Inferior parietal cortex (tissue), 1 donor: ENCODE measurements around the gene KCNJ5.
"Not testable (repeated sequence)": the region's sequence is repeated elsewhere in the genome, so short reads cannot be mapped to it uniquely, and the experiment has no call there.

Experiments
- DNase-seq: peaks from one replicate; pipeline ENCODE4 v3.0.0-alpha.2; 2016; ENCODE audit errors: extremely low spot score

KCNJ5 gene

DNA sequence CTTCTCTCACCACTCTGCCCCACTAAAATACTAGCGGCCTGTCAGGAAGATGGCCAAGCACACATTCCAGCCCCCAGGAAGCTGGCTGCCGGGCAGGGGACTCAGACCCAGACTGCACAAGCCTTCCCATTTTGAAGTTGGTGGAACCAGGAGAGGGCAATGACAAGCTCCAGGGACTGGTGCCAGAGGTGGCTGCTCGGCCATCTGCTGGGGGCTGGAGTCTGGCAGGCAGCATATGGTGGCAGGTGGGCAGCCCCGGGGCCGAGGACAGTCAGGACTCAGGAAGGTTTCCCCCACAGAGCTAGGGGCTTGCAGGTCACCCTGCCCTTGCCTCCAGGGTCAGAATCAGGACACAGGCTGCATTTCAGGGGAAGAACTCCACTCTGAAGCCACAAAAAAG lies 22.6 kb downstream of the KCNJ5 start:
- DNase-seq: no peak

DNA sequence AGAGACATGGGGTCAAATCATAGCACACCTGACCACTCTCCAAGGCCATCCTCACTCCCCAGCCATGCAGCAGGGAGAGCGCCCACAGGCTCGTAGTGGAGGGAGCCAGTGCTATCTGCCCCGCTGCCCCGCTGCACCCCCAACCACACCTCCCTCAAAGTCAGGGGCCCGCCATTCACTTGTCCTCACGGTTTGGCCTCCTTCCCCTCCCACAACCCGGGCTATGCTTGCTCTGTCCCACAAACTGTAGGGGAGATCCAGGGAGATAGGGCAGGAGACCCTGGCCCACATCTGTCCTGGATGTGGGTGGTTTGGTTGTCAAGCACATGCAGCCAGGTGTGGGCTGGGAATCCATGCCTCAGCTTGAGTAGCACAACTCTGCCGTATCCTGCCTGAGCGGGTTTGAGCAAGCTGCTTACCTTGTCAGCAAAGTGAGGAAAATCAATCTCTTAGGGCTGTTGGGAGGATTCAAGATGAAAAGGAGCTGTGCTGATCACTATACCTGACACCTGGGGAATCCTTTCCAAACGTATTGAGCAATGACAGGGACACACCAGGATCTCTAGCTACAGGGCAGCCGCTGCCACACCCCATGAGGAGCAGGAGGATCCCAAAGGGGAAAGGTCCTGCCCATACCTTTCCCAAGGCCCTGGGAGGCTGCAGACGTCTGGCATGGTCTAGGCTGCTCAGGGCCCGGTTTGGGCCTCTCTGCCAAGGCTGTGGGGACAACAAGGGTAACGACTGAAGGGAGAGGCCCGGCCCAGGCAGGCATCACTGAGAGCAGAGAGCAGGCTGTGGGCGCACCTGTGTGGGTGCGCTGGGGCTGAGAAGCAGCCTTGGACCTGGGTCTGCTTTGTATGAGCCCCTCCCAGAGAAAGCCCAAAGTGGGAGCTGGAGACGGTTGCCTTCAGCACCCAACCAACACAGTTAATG lies 23.3 kb downstream of the KCNJ5 start:
- DNase-seq: no peak

DNA sequence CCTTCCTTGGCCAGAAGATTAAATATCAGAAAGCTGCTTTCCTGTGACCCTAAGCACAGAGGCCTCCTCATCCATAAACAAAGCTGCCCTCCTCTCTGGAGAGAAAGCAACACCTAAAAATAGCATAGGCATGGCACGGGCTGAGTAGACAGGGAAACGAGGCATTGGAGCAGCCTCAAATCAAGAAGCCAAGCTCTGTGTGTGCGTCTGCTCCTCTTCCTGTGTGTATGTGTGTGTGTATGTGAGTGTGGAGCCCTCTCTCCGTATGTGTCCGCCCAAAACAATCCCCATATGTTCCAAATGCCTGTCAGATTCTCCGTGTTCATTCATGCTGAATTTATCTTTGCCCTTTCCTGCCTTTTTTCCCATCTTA lies 24.0 kb downstream of the KCNJ5 start:
- no peak for DNase-seq

DNA sequence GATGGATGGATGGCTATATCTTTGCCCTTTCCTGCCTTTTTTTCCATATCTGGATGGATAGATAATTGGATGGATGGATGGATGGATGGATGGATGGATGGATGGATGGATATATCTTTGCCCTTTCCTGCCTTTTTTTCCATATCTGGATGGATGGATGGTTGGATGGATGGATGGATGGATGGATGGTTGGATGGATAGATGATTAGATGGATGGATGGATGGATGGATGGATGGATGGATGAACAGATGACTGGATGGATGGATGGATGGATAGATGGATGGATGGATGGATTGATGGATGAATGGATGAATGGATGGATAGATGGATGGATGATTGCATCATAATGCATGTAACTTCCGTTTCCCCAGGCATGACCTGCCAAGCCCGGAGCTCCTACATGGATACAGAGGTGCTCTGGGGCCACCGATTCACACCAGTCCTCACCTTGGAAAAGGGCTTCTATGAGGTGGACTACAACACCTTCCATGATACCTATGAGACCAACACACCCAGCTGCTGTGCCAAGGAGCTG lies 24.9 kb downstream of the KCNJ5 start:
- DNase-seq: no peak

DNA sequence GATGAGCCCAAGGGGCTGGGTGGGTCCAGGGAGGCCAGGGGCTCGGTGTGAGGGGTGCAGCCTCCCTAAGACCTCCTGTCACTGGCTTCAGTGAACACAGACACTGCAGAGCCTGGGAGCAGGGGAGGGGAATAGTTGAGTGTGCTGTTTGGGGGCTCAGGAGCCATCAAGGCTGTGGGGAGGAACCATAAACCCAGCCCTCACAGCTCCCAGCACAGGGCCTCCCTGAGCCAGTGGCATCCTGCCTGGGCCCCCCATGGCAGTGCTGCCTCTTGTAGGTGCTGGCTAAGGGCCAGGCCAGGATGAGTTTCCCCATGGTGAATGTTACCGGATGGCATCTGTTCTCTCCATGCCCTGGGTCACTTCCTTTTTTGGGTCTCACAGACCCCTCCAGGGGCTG lies 25.5 kb downstream of the KCNJ5 start:
- DNase-seq: no peak

DNA sequence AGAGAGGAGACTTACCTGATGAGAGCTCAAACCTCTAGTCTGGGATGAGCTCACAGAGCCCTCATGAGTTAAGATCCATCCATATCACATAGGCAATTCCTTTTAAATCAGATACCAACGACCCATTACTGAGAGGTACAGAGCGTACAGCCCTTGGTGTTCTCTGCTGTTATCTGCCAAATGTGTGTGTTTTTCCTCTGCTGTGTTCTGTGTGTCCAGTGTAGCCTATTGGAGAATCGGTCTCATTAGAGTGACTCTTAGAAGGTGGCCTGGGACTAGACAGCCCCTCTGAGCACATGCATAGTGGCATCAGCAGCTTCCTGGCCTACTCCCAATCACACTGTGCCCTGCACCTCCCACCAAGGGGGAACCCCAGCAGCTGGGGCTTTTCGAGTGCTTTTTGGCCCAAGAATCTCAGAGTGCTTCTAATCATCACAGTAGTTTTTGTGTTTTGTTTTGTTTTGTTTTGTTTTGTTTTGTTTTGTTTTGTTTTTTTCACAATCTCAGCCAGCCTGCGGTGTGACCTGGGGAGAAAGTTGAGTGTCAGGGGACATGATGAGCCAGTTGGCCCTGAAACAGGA lies 26.1 kb downstream of the KCNJ5 start:
- DNase-seq: no peak

DNA sequence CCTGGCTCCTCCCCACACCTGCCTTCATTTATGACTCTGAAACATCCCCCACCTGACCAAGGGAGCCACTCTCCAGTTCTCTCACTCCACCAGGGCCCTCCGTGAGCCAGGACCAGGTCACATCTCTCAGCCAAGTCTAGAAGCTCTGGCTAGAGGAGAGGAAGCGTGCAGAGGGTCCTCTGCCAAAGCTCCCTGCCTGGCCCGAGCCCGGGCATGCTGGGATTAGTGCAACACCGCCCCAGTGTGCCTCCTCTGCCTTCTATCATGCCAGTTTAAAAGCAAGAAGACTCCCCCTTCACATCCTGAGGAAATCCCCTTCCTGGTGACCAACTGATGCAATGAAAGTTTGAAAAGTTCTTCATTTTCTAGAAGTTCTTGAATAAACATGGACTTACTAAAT lies 28.1 kb downstream of the KCNJ5 start:
- no peak for DNase-seq

DNA sequence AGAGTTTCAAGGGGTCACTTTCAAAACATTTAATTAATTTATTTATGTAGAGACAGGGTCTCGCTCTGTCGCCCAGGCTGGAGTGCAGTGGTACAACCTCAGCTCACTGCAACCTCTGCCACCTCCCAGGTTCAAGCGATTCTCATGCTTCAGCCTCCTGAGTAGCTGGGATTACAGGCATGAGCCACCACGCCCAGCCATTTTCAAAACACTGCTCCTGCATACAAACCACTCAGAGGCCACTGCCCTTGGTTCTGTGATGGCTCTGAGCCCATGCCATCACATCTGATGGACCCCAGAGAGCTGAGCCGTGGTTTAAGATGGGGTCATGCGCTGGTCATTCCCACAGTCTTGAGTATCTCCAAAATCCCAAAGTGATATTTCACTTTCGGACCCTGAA lies 28.5 kb downstream of the KCNJ5 start:
- not testable (repeated sequence) for DNase-seq

DNA sequence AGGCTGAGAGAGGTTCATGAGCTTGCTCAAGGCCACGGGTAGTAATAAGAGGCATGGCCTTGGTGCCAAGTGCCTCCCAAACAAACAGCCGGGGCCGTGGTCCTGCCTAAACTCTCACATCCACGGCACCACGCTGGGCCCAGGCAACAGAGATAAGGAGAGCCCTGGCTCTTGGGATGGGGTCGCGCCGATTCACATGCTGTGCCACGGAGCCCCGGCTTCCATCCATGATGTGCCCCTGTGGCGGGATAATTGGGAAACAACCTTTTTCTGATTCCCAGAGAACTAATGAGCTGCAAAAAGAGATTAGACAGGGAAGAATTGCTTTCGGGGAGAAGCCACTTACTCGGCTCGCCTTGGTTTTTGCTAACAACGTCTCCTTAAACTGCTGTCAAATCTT lies 29.5 kb downstream of the KCNJ5 start:
- no peak for DNase-seq

DNA sequence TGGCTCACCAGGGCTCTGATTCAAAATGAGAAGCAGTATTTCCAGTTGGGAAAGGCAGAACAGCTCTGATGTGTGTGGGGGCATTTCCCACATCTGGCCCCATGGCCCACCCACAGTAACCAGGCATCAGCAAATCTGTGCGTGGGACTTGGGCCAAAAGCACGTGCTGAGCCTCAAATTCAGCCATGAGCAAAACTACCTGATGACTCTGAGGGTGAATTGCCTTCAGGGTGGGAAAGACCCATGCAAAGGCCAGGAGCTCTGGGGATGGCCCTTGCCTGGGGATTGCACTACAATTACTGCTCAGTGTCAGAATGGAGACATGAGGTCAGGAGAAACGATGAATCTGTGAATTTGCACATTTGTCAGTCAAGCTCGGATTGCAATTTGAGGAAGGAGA lies 30.6 kb downstream of the KCNJ5 start:
- DNase-seq: no peak

DNA sequence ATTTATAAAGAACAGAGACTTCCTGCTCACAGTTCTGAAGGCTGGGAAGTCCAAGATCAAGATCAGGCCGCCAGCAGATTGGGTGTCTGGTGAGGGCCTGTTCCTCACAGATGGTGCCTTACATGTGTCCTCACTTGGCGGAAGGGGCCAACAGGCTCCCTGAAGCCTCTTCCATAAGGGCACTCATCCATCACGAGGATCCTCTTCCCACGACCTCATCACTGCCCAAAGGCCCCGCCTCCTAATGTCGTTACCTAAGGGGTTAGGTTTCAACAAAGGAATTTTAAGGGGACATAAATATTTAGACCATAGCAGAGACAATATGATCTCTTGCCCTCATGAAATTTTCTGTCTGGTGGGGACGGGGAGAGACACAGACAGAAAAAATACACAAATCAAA lies 32.9 kb downstream of the KCNJ5 start:
- DNase-seq: no peak

DNA sequence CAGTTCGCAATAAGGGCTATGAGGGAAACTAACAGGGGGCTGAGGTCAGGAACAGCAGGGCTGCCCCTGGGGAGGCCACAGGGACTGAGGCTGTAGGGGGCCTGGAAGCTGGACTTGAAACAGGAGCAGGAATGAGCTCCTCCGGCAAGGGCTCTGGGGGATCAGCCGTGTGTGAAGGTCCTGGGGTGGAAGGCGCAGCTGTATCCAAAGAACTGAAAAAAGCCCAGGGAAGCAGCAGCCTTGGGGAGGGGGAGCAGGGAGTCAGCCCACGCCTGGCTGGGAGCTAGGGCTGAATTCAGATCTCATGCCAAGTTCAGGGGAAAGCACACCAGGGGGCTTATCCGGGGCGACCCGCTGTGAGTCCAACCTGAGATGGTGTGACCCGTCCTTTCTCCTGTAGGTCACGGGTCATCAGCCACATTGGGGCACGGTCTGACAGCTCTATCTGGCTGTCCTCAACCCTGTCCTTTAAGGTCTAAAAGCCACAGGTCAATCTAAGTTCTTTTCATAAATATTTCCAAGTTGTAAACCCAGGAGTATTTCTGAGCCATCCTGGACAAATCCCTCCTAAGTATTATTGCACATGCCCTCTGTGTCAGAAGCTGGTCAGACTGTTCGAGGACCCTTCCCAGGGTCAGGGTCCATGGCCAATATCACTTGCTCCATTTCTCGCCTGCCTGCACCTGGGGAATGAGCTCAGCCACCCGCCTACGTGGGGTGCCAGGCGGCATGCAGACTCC lies 33.5 kb downstream of the KCNJ5 start:
- DNase-seq: no peak

DNA sequence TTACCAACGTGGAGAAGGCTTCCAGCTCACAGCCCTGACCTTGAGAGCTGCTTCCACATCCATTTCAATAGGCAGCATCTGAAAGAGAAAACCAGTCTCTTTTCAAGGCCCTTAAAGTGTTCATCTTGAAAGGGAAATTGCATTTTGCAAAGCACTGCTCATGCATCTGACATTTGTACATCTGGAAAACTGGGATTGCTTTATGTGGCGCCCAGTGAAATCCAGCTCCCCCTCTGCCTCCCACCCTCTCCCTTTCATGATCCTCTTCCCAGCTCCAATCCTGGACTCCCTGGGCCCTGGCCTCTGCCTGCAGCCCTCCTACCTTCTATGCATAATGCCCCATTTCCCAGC lies 34.1 kb downstream of the KCNJ5 start:
- no peak for DNase-seq

DNA sequence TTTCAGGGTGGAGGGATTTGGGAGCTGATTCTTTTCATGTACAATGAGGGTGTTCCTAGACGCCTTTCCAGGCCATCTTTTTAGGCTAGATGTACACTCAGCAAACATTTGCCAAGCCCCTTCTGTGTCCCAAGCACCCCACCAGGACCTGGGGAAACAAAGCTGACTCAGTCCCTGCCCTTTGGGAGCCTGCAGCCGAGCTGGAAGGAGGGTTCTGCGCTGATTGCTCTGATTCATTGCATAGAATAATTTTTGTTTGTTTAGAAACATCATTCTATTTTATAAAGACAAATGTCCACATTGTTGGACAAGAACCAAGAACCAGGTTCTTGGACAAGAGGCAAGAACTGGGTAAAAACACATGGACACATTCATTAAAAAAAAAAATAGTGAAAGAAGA lies 34.8 kb downstream of the KCNJ5 start:
- DNase-seq: no peak

DNA sequence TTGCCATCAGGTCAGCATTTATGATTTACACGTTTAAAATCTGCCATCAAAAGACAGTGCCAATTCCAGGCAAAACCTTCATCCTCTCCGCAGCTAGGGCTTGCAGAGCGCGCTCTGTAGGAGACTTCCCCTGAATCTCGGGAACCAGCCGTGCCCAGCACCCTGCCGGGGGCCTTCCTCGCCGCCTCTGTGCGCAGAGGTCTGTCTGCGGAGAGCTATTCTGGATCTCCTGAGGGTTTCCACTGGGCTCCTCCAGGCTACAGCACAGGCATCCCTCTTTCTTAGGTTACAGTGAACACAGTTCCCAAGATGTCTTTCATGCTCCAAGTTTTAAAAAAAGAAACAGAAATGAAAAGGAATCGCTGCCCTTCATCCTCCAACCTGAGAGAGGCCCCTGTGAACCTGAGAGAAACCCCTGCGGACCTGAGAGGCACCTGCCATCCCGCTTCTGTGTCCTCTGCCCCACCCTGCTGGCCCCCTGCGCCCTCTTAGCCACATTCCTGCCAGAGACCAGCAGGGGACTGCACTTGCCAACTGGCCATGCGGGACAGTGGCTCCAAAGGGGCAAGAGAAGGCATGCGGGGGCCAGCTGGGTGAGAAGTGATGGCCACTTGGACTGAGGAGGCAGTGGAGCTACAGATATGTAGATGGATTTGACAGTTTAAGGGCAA lies 35.4 kb downstream of the KCNJ5 start:
- DNase-seq: no peak

DNA sequence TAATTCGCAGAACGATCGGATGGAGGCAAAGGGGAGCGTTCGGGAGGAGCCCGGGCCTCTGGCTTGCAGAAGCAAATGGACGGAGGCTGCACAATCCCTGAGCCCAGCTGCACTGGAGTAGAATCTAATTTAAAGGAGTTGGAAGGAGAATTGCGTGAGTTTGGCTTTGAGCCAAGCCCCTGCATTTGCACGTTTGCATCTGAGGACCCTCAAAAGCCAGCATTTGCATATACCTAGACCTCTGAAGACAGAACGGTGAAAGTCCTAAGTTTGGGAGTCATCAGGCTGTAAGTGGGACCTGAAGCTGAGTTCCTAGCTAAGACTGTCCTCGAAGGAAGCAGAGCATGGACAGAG lies 35.9 kb downstream of the KCNJ5 start:
- no peak for DNase-seq

DNA sequence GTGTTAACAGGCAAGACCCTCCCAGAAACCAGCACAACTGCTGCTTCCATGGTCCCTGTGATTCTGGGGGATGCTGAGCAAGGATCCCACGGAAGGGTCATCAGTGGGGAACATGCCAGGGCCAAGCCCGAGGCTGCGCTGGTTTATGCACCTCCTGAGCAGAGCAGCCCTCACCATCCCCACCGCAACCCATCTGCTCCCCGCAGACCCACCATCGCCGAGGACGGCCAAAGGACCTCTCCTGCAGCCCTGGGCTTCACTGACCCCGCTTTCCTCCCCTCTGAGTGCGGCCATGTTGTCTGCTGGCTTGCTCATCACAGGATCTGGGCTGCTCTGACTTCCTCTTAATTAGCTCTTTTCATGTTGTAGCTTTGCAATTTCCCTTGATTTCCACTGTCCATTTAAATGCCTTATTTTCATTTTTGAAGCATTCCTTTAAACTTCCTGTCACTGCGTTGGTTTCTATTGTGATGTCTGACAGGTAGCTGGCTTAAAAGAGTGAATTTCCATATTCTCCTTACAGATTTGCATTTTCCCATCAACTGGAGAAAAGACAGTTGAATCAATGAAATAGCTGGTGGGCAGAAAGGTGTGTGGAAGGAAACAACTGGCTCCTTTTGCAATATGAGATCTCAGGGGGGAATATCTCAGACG lies 36.7 kb downstream of the KCNJ5 start:
- no peak for DNase-seq

DNA sequence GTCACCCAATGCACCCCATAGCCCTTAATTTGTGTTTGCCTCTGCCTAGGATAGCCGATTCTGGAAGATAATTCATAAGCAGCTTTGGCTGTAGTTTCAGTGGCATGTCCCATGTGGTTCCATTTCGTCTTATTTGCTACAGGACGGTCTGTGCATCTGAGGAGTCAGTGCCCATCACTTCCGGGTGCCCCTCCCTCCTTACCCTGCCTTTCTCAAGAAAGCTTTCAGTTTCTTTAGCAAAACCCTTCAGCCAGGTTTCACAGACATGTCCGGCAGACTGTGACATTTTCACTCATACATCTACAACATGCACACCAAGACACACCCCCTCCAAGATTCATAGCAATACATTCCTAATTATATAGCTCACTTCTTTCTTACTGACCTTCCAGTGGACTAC lies 37.2 kb downstream of the KCNJ5 start:
- no peak for DNase-seq

DNA sequence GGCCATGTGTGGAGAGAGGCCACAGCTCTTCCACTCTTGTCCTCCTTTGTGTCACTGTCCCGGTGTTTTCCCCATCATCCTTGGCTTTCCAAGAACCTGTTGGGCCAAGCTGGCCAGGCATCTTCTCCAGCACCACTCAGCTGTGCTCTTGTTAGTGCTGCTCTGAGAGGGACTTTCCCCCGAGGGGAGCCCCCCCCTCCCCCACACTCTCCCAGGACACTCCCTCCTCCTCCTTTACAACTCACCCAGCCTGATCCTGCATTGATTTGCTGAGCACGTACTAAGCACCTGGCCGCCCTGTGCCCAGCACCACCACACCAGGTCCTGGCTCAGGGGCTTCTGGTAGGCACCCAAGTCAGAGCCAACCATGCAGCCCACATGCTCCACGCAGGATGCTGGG lies 38.3 kb downstream of the KCNJ5 start:
- DNase-seq: no peak

DNA sequence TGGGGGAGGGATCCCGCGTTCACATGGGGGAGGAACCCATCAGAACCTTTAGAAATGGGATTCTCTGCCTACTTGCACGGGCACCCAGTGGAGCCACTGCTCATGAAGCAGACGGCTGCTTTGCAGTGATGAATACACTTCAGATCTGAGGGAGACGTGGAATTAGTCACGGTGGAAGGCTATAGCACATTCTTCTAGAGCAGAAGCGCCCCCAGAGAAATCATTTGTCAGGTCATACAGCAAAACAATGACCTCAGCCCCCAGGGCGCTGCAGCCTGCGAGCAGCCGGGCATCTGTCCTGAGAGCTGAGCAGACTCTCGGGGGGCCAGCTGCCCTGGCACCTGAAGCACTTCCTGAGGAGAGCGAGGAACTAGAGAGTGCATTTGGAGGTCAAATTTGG lies 38.8 kb downstream of the KCNJ5 start:
- DNase-seq: no peak

DNA sequence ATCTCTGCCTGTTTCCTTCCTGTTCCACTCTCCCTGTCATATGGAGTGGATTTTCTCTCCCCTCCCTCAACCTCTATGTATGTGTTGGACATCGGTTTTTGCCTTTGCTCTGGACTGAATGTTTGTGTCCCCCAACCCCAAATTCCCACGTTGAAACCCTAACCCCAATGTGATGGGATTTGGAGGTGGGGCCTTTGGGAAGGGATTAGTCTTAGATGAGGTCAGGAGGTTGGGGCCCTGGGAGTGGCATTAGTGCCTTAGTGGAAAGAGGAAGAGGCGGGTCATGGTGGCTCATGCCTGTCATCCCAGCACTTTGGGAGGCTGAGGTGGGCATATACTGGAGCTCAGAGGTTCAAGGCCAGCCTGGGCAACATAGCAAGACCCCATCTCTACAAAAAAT lies 39.9 kb downstream of the KCNJ5 start:
- no peak for DNase-seq

DNA sequence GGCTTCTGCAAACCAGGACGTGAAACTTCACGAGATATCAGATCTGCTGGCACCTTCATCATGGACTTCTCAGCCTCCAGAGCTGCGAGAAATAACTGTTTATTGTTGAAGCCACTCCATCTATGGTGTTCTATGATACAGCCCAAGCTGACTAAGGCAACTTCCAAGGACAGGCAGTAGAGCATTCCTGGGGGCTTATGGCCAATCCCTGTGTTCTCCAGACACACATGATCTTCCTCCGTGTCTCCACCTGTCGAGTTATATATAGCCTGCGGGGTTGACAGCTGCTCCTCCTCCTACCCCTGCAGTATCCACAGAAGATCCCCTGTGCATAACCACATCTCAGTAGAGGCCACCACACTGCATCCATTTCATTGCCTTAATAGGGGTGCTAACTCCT lies 40.5 kb downstream of the KCNJ5 start:
- no peak for DNase-seq
